GM18508 (cell line): Measurements from ENCODE around the gene CNOT1.
"Not testable (repeated sequence)": the region's sequence is repeated elsewhere in the genome, so short reads cannot be mapped to it uniquely, and the experiment has no call there.

Experiments used
- ATAC-seq: cut with Tn5 transposase; IDR thresholded peaks from one replicate; pipeline ENCODE4 v1.9.1; 2021; ENCODE audit warnings: moderate number of reproducible peaks; ENCODE audit not compliant: insufficient read depth, unreplicated experiment

CNOT1 gene

DNA sequence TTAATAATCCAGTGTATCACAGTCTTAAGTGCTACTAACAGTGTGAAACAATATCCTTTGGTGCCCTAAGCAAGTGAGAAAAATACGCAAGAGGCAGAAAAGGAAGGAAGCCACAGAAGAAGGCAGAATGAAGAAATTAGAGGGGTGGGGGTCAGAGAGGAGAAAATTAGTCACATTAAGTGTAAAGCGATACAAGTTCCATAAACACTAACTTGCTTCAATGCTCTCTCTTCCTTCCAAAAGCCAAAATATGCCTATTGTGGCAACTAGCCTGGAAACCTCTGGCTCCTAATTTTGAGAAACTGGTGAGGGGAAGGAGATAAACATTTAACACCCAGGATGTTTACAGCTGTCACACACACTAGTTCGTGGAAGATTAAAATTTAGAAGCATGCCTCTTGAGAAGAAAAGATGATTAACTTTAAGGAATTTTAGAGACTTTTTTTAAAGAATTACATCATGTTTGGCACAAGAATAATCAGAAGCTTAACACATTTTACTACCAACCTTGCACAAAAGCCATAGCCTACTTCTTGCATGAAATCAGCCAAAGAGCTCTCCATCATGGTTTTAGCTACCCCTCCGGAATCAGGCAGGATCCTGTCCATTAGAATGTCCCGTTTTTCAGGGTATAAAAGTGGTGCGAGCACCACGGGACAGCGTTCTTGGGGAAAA is 44.7 kb downstream of the CNOT1 start:
- ATAC-seq = no peak

DNA sequence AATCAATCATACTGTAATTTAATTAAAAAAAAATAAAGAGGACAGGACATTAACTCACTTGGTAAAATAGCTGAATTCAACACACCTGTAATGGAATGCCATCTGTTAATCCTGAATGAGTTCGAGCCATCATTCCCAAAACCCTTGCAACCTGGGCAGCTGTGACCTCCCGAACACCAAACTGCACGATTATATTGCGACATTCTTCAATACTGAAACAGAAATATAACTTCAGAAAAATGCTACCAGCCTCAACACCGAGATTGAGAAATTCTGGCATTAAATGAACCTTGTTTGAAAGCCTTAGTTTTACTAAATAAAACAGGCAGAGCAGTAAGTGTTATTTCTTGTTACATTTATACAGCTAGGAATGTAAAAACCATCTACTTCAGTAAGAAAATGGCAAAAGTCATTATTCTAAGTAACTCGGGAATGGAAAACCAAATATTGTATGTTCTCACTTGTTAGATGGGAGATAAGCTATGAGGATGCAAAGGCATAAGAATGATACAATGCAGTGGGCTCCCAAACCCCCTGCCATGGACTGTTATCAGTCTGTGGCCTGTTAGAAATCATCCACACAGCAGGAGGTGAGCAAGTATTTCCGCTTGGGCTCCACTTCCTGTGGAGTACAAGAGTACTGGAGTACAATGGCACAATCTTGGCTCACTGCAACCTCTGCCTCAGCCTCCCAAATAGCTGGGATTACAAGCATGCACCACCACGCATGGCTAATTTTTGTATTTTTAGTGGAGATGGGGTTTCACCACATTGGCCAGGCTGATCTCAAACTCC is 46.5 kb downstream of the CNOT1 start:
- ATAC-seq = no peak

DNA sequence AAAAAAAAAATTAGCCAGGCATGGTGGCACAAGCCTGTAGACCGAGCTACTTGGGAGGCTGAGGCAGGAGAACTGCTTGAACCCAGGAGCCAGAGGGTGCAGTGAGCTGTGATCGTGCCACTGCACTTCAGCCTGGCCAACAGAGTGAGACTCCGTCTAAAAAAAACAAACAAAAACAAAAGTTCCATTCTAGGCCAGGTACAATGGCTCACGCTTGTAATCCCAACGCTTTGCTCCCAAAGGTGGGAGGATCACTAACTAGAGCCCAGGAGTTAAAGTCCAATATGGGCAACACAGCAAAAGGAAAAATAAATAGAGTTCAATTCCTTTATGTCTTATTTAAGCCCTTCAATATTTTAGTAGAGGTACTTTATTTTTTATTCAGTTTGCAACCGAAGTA is 47.5 kb downstream of the CNOT1 start:
- no peak for ATAC-seq

DNA sequence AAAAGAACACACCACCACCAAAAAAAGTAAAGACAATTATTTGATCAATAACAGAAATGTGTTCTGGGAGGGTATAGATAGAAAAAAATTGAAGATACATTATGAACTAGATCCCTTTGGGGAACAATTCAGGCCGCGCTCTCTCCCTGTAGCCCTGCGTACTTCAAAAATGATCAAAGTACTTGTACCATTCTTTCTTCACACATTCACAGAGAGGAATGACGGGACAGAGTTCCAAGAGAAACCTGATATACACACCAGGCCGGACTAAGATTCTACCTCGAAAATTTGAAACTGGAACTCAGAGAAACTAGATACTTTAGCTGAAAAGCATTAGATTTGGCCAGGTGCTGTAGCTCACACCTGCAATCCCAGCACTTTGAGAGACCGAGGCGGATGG is 50.0 kb downstream of the CNOT1 start:
- ATAC-seq = no peak

DNA sequence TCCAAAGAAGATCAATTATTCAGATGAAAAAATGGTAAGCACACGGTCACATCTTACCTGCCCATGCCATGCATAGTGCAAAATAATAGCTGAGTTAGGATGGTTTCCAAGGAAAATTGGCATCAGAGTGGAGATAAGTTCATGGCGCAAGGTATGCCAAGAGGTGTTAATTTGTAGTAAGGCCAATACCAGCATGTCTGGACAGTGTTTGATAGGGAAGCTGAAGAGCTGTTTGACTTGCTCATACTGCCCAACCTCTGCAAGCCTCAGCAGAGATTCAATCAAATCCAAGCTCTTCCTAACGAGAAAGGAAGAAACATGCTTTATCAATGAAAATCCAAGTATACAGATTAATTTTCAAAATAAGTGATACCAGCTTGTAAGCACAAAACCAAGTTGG is 51.0 kb downstream of the CNOT1 start:
- no peak for ATAC-seq

DNA sequence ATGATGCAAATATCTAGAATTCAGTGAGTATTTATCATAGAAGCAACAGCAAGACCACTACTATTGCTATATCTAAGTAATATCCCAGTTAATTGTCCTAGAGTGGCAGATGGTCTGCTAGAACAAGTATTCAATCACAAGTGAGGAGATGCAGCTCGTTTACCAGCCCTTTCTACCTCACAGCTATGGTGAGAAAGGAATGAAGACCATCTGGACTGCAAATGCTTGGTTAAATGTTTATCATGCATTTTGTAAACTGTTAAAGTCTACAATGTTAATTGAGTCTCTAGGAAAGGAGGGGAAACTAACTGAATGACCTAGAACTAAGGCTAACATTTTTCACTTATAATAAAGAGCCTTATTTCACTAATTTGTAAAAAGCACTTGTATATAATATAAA is 52.5 kb downstream of the CNOT1 start:
- no peak for ATAC-seq

DNA sequence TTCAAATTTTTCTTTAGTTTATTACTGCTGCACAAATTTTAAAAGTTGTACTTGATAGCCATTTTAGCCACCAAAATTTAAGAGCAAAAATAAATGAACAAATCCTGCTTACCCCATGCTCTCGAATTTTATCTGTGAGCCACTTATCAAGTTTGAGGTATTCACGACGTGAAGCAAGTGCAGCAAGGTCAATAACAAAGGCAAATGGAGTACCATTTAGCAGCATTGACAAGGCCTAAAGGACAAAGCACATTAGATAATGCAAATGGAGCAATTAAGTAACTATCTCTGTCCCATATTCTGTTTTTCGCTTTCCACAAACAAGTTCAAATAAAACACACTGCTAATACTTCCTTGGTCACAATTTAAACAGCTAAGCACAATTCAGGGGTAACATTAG is 54.7 kb downstream of the CNOT1 start:
- ATAC-seq = no peak

DNA sequence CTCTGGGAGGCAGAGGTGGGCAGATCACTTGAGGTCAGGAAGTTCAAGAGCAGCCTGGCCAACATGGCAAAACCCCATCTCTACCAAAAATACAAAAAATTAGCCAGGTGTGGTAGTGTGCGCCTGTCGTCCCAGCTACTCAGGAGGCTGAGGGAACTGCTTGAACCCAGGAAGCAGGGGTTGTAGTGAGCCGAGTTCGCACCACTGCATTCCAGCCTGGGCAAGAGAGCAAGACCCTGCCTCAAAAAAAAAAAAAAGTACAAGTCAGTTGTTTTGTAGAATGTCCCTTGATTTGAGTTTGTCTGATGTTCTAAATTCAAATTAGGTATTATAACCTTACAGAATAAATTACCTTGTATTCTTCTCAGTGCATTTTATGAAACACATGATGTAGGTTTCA is 63.9 kb downstream of the CNOT1 start:
- not testable (repeated sequence) for ATAC-seq

DNA sequence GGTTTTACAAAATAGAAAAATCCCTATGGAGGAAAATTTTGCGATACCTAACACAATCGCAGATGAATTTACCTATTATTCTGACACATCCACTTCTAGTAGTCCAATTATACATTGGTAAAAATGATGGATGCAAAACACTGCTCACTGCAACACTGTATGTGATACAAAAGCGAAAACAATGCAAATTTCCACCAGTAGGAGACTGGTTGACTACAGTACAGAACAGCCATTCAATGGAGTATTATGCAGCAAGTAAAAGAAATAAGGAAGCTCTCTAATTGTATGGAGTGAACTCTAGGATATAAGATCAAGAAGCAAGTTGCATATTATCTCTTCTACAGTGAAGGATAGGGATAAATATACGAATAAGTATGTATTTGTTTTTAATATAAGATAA is 65.9 kb downstream of the CNOT1 start:
- no peak for ATAC-seq

DNA sequence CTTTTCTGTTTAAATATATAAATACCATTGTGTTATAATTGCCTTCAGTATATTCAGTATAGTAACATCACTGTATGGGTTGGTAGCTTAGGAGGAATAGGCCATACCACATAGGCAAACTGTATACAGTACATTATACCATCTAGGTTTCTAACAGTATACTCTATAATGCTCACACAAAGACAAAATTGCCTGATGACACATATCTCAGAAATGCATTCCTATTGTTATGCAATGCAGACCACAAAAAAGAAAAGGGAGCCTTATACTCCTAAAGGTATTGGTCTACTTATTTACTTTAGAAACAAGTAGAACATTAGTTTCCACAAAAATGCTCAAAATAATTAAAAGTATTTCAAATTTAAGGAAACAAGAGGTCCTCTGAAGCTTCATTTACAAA is 66.4 kb downstream of the CNOT1 start:
- no peak for ATAC-seq

DNA sequence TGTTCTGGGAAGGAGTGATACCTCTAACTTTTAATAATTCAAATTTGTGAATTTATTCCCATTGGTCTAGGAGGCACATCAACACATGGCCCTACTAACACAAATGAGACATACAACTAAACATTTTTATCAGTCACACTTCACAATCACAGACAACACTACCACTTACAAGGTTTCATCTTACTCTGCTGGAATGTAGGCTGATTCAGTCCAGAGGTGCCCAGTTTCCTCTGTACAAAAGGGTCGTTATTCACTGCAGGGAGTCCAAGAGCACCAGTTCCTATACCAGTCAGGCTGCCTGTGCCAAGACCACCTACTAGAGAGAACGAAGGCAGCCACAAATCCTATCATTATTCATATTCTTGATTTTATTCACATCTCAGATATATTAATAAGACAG is 72.9 kb downstream of the CNOT1 start:
- no peak for ATAC-seq

DNA sequence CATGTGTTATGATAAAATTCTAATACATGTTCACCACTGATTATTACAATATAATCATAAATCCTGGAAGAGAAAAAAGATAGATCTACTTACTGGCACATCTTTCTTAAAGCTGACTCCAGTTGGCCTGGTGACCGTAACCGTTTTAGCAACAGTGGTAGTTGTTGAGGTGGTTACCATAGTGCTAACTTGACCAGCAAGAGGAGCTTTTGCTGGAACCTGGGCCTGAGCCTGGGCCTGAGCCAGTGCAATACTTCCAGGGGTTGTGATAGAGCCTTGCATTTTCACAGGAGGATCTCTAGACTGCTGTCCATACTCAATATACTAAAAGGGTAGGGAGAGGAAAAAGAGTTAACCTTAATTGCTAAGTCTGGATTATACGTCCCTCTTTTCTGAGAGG is 78.1 kb downstream of the CNOT1 start:
- no peak for ATAC-seq

DNA sequence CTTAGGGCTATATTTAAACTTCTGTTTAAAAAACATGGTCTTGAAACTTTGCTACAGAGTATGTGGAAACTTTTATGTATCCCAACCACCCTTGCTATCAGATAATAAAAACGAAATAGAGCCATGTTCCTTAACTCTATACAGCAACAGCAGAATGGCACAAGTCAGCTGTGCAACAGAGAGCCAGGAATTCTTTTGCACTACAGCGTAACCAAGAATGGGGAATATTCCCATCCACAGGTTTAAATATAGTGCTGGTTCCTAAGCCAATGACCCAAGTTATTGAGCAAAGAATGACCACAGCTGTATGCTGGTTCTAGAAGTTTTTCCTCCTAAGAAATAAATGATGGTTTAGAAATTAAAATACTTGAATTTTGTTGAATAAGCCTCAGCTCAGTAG is 81.2 kb downstream of the CNOT1 start:
- no peak for ATAC-seq

DNA sequence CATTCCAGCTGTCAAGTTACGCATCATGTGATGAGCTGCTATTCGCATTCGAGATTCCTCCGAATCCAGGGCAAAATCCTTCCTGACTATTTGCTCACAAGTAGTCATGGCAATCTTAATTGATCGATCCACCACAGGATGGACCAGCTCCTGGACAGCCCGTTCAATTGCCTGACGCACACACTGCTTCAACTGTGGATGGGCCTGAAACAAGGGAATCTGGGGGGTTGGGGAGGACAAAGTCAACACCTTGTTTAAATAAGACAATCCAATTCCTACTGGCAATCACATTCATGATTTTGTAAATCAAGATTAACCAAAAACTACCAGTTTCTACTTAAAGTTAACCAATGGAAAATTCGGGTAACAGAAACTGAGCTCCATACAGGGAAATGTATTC is 85.9 kb downstream of the CNOT1 start:
- ATAC-seq = no peak

DNA sequence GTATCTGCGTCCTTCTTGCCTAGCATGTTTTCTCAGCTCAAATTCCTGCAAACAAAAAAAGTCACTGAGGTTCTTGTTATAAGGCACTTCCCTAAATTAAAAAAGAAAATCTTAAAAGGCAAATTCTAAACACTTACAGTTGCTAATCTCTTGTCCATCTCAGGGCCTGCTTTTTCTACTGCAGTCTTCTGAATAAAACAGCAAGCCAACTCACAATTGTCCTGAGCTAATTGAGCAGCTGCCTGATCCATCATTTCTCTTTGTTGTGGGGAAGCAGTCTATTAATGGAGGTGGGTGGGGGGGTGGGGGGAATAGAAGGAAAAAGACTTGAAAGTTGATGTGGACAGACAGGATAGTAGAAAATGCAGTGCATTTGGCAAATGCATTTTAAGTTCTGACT is 87.3 kb downstream of the CNOT1 start:
- no peak for ATAC-seq

DNA sequence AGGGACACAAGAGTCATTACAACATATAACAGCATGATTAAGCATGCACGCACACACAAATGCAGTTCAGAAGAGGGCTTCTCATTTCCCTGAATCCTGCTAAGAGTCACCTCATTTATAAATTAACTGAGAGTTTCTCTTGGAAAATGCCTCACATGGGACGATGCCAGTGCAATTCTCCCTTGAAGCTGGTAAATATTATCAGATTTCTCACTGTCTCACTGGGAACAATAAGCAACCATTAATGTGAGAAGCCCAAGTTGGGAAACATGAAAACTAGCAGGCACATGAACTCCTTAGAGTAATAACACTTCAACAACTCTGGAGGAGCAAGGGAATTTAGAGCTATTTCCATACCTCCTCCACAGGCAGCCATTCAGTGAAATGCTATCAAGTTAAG is 87.9 kb downstream of the CNOT1 start:
- ATAC-seq = no peak

DNA sequence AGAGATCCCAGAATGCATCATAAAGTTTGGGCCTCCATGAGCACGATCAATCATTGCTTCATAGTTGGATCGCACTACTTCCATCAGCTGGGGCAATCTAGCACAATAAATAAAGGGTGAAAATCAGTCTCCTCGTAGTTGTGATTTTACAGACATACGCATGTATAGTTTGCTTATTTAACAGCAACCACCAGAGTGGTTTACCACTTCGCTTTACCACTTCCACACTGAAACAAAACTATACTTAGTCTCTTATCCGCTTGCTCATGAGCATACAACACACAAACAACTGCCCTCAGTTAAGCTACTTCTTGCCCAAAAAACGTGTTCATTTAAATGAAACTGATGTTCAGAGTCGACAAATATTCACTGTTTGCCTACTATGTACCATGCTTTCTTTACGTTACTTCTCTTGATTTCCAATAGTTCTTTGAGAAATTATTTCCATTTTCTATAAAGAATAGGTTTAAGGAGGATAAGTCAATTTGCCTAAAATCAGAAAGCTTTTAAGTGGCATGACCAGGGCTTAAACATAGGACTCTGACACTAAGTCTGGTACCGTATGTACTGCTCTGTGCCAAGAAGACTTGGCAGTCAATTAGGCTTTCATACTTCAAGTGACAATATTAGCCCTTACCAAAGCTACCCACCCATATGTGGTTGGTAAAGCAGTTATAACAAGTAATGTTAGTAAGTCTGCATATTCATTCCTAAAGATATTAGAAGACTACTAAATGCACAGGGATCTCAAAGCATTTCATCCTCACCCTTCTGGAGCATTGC is 92.3 kb downstream of the CNOT1 start:
- ATAC-seq = no peak

DNA sequence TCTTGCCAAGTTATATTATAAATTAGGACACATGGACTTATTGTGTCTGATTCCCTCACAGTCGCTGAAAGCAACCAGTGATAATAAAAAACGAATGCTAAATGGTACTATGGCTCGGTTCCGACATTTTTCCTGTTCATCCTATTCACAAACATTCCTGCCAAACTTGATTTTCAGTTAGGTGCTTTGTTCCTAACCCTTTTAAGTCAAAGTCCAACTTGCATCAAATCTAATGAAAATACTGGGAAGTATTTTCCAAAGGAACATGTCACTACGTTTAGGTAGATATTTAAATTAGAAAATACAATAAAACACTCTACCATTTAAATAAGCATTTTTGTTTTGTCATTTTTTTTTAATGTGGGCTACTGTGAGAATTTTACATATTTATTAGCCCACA is 93.3 kb downstream of the CNOT1 start:
- no peak for ATAC-seq

DNA sequence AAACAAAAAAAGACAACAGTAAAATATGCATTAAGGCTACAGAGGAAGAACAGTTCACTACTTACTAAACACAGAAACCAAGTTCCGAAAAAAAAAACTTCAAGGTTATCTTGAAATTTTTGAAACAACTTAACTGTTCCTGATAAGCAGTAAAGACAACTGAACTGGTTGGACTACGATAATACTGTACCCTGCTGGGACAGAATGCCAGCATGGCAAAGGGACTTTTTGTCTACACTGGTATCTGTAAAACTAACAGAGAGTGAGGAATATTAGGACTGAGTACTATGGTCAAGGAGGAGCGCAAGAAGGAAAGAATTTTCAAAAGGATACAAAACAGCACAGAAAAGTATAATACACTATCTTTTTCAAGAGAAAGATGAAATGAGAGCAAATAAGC is 94.5 kb downstream of the CNOT1 start:
- no peak for ATAC-seq

DNA sequence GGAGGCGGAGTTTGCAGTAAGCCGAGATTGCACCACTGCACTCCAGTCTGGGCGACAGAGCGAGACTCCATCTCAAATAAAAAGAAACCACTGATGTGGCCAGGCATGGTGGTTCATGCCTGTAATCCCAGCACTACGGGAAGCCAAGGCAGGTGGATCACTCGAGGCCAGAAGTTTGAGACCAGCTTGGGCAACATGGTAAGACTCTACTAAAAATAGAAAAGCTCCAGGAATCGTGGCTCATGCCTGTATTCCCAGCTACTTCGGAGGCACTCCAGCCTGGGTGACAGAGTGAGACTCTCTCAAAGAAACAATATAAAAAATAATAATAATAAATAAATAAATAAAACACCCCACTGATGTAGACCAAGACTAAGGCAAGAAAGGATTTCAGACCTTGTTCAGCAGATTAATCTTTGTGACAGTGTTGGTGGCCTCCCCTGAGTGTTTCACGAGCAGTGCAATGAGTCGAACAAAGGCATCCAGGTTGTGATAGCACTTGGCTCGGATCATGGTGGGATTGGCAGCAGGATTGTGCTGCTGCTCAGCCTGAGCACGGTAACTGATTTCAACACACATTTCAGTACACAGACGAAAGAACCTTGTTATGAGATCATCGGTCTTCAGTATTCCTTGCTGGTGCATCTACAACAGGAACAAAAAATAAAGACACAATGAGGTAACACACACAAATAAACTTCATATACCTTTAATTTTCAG is 95.7 kb downstream of the CNOT1 start:
- ATAC-seq = no peak

DNA sequence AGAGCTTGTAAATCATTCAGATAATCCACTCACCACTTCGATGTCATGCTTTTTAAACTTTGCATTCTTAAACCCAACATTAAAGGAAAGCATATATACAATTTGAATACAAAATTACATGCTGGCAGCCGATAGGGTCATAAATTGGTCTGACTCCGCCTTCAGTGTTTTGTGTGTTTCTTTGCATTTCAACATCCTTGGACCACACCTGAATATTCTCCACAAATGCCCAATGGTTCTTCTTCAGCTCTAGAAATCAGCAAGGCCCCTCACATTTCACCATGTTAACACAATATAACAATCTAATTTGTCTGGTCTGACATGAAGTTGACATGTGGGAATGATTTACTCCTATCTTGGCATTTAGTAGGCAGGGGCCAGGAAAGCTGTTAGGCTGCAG is 97.2 kb downstream of the CNOT1 start:
- no peak for ATAC-seq
